HG03139 (cell line): ENCODE measurements around the gene GPC6.

Source experiments
- ATAC-seq: cut with Tn5 transposase; IDR thresholded peaks from one replicate; pipeline ENCODE4 v1.9.1; 2021; ENCODE audit not compliant: unreplicated experiment

Gene GPC6

DNA sequence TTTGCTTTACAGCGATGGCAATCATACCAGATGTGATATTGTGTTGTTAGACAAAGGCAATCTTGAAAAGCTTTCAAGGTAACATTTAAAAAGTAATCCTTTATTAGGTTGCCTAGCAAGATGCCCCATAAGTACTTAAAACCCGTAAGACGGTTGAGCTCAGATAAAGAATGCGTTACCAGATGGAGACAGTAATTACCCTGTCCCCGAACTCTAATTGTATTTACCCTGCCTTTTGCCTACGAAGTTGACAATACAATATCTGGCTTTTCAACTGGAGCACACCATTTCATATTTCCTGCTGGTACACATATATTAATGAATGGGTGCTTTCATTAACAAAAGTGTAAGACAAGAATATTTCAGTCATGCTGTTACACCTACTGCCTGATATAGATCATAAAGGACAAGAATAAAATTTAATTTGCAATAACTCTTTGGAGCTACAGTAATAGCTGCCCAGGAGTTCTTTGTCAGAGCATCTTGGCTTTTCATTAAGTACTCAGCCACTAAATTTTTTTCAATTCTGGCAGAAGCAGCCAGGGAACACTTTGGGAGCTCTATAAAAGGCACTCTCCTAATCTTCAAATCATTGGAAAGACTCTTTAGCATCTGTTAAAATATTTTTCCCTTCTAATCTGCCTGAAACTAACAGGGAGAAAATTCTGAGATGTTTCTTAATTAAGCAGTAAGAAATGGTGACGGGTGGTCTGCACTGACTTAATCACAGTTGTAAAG is 1189.1 kb downstream of the GPC6 start:
- ATAC-seq = no peak

DNA sequence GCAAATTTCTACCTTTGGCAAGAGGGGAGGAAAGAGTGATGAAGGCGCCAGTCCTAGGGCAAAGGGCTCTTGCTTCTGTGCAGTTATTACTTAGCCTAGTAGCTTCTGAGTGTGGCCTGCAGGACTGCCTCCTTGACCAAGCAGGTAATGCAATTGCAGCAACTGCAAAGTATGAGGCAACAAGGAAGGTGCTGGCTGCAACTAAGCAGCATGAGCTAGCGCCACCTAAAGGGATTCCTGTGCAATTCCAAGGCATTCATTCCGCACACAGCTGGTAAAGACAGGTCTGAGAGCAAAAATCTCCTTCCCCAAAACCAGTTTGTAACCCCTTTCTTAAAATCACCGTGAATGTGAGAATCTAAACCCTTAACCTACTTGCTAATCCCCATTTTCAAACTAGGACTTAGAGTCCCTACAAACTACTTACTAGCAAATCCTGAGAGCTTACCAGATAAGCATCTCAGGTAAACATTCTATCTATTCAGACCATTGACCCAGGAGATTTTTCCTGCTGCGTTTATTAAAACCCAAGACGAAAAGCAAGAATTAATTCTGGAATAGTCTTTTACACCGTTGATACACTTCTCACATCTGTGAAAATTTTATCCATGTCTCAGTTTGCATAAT is 1190.0 kb downstream of the GPC6 start:
- ATAC-seq = no peak

DNA sequence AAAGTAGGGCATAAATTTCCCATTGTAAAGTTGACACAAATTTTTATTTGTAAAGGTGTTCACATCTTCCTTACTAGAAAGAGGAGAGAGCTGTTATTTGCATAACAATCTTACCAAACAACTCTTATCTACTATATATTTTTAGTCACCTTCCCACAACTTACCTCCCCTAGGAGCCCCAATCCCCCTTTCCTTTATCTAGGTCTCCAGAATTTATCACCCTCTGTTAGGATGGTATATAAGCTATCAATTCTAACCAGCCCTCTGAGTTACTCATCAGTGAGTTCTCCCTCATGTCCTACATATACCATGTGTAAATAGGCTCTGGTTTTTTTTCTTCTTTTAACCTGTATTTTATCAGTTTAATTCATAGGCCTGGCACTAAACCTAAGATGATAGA is 1190.7 kb downstream of the GPC6 start:
- no peak for ATAC-seq

DNA sequence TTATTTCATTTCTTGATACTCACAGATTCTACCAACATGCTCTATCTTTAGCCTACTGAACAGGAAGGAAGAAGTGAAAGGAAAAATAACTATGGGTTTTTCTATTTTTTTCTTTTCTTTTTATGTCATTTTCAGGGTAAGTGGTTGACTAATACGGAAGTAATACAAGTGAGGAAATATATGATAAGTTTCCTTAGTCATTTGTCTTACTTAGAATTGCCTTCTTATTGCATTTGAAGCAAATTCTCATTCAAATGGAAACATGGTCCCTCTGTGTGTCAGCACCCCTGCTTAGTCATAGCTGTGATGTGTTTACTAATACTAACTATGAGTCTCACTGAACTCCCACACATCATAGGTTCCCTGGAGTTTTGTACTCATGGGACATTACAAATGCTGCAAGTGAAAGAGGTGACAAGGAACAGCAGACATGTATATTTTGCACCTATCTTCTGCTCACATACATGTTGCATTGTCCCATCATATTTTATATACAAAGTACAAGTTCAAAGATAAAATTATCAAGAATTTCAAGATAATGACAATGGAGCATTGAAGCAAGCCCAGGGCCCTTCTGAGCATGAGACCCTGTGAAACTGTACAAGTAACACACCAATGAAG is 1192.8 kb downstream of the GPC6 start:
- ATAC-seq = no peak

DNA sequence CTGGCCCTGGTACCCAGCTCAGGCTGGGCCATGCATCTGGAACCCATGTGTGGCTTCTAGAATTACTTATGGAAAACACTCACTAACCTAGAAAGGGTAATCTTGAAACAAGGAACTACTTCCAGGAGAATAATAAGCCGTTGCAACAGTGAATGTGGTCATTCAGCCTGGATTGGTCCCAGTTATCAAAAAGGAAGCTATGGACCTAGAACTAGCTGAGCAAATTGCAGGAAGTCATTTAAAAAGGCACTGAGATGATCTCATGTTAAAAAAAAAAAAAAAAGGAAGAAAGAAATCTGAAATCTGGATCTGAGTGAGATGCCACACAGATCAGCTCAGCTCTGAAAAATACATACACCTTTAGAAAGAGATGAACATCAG is 1193.3 kb downstream of the GPC6 start:
- no peak for ATAC-seq

DNA sequence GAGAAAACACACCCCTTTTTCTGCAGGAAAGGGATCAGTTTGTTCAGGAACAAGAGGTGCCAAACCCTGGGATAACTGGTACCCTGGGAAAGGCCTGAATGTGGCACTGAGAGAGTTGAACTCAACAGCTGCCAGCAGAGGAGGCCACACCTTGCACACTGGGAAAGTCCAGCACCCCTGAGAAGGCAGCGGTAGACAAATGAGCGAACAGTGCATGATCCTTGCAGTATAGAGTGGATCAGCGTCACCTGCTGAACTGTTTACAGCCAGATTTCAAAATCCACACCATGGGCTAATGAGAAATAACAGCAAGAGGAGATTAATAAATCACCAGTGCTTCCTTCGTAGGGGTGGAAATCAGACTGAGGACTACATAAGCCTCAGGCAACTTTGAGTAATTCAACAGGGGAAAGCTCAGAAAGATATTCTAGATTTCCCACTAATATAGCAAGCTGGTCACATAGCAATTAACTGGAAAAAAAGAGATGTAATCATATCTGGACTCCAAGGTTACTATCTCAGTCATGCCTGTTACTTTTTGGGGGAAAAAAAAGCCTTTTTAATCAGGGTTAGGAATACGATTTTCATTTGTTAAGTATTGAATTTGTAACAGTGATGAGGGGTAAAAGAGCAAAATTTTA is 1200.8 kb downstream of the GPC6 start:
- ATAC-seq = no peak

DNA sequence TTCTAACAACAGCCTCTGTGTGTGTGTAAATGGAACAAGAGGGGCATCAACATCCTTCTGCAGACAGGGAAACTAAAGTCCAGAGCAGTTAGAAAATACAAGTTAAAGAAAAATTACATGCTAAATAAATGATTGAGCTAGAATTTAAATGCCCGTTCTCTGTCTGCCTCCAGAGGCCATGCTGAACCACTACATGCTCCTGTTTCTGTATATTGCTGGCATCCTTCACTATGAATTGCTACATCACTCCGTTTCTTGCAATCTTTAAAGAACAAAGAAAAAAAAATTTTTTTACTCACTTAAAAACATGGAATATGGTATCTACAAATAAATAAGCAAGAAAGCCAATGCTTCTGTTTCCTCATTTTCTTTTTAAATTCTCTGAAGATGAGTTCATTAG is 1205.0 kb downstream of the GPC6 start:
- no peak for ATAC-seq

DNA sequence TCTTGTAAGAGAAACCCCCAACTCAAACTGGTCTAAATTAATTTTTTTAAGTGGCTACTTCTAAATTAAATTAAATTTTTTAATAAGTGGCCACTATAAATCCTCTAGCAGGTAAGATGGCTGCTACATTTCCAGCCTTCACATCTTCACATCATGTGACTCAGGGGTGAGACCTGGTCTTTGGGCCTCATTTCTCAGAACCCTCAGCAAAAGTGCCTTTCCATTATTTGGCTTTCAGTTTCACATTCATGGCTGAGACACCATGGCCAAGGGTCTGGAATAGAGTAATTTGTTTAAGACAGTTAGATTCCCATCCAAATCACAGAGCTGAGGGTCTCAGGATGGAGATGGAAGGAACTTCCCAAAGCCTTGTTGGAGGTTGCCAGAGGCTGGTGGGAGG is 1205.4 kb downstream of the GPC6 start:
- ATAC-seq = no peak

DNA sequence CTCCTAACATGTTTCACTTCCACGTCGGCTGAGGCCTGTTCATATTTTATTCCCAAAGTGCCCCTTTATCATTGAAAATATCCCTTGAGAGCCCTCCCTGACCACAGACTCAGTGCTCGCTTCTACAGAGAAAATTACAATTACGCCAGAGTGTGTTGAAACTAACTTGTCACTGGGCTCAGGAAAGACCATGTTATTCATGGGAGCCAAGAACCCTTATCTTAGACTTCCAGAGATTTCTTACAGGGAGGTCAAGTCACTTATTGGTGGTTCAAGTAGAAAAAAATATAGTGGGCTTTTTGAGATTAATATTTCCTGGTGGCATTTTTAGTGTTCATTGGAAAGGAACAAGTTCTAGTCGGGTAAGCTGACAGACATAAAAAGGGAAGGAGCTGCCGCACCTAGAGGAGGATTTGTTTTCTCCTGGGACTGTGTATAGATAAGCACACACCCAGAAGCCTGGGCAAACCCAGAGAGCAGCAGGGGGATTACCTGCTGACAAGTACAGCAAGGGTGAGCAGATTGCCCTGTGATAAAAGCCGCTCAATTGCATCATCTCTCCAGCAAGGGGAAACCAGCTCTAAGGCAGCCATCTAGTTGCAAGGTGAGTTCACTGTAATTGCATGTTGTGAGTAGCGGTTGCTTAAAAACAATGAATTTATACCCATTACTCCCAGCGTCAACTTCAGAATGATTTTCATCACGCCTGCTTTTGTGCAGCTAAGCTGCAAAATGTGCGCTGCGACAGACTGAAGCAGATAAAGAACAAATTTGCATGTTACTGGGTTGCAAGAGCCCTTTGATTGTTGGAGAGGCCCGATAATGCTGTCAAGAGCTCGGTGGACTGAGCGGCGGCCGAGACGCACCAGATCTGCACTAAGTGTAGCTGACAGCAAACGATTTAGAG is 1206.7 kb downstream of the GPC6 start:
- peak; percentile 52 for ATAC-seq

DNA sequence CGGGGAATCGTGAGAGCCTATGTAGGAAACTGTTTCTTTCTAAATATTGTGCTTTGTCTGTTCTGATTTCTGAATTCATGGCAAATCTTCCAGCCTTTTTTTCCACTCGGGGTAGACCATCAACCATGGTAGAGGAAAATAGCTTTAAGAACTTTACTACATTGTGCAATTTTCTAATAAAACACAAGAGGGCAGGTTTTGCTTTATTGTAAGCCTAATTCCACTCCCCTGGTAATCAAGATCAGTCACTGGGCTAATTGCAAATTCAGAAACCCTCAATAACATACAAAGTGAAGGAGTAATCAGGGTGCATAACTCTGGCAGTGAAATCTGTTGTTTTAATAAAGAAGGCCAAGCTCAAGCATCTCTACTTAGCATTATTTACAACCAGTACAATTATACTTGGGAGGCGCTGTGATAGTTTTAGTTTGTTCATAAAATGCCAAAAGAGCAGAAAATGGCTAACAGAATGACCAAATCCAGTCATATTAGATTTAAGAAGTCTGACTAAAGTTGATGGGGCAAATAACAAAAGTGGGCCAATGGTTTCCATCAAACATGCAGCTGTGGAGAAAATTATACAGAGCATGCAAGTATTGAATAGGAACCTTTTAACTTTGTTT is 1209.1 kb downstream of the GPC6 start:
- ATAC-seq = peak; percentile 59

DNA sequence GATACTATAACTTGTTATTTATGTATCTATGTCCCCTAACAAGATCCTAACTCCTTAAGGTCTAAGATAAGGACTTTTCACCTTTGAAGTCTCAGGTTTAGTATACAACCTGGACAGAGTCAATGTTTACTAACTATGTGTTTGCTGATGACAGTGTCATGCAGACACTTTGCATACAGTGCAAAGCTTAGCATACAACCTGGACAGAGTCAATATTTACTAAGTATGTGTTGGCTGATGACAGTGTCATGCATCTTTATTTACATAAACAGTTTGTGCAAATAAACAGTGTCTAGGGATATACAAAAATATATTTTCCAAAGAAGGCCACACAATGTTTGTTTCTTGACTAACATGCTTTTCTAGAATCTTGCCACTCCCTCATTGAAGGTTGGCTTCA is 1218.2 kb downstream of the GPC6 start:
- ATAC-seq = no peak

DNA sequence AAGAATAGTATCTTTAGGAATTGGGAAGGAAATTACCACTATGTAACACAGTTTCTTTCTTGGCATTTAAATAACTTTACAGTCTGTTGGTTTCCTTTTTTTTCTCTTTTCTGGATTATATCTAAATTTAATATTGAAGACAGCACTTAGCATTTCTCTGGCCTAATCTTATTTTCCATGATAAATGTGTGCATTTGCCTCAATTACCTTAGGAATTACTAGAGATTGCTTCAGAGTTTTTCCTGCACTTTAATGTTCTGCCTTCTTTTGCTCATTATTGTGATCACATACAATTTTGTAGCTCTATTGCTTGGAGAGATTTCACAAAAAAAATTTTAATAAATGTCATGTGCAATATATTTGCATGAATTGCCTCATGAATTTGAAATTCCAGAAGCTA is 1227.7 kb downstream of the GPC6 start:
- ATAC-seq = no peak

DNA sequence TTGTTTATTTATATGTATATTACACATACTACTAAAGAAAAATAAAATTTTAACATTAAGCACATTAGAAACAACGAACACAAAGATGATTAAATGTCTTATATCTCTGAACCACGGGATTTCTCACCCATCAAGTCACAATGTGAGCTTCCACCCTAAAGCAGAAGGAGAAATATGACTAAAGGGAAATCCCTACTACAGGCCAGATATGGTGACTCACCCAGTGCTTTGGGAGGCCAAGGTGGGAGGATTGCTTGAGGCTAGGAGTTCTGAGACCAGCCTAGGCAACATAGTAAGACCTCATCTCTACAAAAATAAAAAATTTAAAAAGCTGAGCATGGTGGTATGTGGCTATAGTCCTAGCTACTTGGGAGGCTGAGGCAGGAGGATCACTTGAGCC is 1228.3 kb downstream of the GPC6 start:
- ATAC-seq = no peak

DNA sequence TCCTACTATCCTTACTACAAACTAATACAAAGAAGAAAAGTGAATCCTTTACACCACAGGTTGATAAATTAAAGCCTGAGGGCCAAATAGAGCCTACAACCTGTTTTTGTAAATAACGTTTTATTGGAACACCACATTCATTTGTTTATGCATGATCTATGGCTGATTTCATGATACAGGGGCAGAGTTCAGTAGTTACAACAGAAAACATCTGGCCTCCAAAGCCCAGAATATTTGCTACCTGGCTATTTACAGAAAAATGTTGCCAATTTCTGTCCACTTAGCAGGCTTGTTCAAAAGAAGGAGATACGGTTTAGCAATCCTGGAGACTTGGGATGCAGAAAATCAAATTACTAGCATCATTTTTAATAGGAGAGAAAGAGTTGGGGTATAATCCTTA is 1228.8 kb downstream of the GPC6 start:
- no peak for ATAC-seq
